Breast epithelium (tissue), 3 donors: ENCODE results near the gene CNKSR3.

Experiments used
- CTCF ChIP-seq, 3 donors: fragments of 450-650 bp; IDR thresholded peaks; one replicate each; pipeline ENCODE4 v1.5.1; 2016 to 2017; ENCODE audit warnings: antibody characterized with exemption in 3 of 3, mild to moderate bottlenecking in 3 of 3, moderate library complexity in 3 of 3
- POLR2A ChIP-seq: fragments of 450-650 bp; IDR thresholded peaks from one replicate; pipeline ENCODE4 v1.6.1; 2016; ENCODE audit warnings: antibody characterized with exemption, mild to moderate bottlenecking, moderate library complexity

GRCh38 chr6:154410619-154411072 lies 99.8 kb downstream of the CNKSR3 start:
- no peak for TF ChIP-seq CTCF (IDR thresholded peaks at IDR 0.05)
- no peak for TF ChIP-seq POLR2A
